Neuronal stem cell (in vitro differentiated cells): Measurements from ENCODE around the gene CLIC5.

Experiments used
- DNase-seq: peaks from one replicate; pipeline ENCODE4 v3.0.0-alpha.2; 2013; ENCODE audit warnings: low spot score
- H2AFZ ChIP-seq: one replicate; pipeline ENCODE4 v1.6.1; 2013; ENCODE audit warnings: mild to moderate bottlenecking, low read length, inconsistent platforms
- H2AK5ac ChIP-seq: 2 replicates; pipeline ENCODE4 v1.6.1; 2013; ENCODE audit warnings: low read depth, mild to moderate bottlenecking, inconsistent platforms, low read length, moderate library complexity, mixed read lengths
- H2BK120ac ChIP-seq: 2 replicates; pipeline ENCODE4 v1.6.1; 2013; ENCODE audit warnings: low read depth, mild to moderate bottlenecking, inconsistent platforms, low read length, moderate library complexity, mixed read lengths
- H2BK12ac ChIP-seq: one replicate; pipeline ENCODE4 v1.6.1; 2013; ENCODE audit warnings: low read length, inconsistent platforms
- H2BK15ac ChIP-seq: 2 replicates; pipeline ENCODE4 v1.6.1; 2013; ENCODE audit warnings: mild to moderate bottlenecking, low read length, inconsistent platforms, mixed read lengths
- H2BK5ac ChIP-seq: one replicate; pipeline ENCODE4 v1.6.1; 2013; ENCODE audit warnings: inconsistent platforms, mild to moderate bottlenecking, low read length, moderate library complexity
- H3K14ac ChIP-seq: one replicate; pipeline ENCODE4 v1.6.1; 2013; ENCODE audit warnings: low read length, inconsistent platforms
- H3K18ac ChIP-seq: 2 replicates; pipeline ENCODE4 v1.6.1; 2013; ENCODE audit warnings: low read length, inconsistent platforms
- H3K23ac ChIP-seq: 2 replicates; pipeline ENCODE4 v1.6.1; 2013; ENCODE audit warnings: low read depth, mild to moderate bottlenecking, mixed read lengths, low read length, inconsistent platforms; ENCODE audit not compliant: poor library complexity
- H3K27ac ChIP-seq: replicated peaks from 3 replicates; pipeline ENCODE4 v1.5.1; 2013; ENCODE audit warnings: low read length, inconsistent platforms
- H3K27me3 ChIP-seq, 3 experiments: 2 replicates each; pipeline ENCODE4 v1.6.1; 2013; ENCODE audit warnings: low read length in 3 of 3, mild to moderate bottlenecking in 2 of 3, inconsistent platforms in 1 of 3, low read depth in 1 of 3, mixed read lengths in 1 of 3, moderate library complexity in 1 of 3; ENCODE audit not compliant: control insufficient read depth in 3 of 3, insufficient read depth in 3 of 3
- H3K36me3 ChIP-seq, 2 donors: replicated peaks in 1 of 2; 2 replicates each; pipeline ENCODE4 v1.6.1; 2013; ENCODE audit warnings: low read length in 2 of 2; ENCODE audit not compliant: control insufficient read depth in 2 of 2, insufficient read depth in 2 of 2
- H3K4ac ChIP-seq: 2 replicates; pipeline ENCODE4 v1.6.1; 2013; ENCODE audit warnings: inconsistent platforms, mild to moderate bottlenecking, low read length, moderate library complexity
- H3K4me1 ChIP-seq, 2 donors: 1 replicate in 1 of 2; 2 replicates in 1 of 2; pipeline ENCODE4 v1.6.1; 2013; ENCODE audit warnings: low read length in 2 of 2, low read depth in 1 of 2; ENCODE audit not compliant: control insufficient read depth in 2 of 2, insufficient read depth in 1 of 2
- H3K4me2 ChIP-seq: one replicate; pipeline ENCODE4 v1.6.1; 2013; ENCODE audit warnings: mild to moderate bottlenecking, low read length, inconsistent platforms; ENCODE audit not compliant: insufficient read depth, poor library complexity, severe bottlenecking
- H3K4me3 ChIP-seq, 2 donors: 2 replicates each; pipeline ENCODE4 v1.5.1; 2013; ENCODE audit warnings: low read length in 2 of 2, mild to moderate bottlenecking in 2 of 2, inconsistent platforms in 1 of 2, moderate library complexity in 1 of 2
- H3K79me1 ChIP-seq: one replicate; pipeline ENCODE4 v1.6.1; 2013; ENCODE audit warnings: low read depth, mild to moderate bottlenecking, inconsistent platforms, low read length, moderate library complexity
- H3K9ac ChIP-seq: one replicate; pipeline ENCODE4 v1.6.1; 2013; ENCODE audit warnings: mild to moderate bottlenecking, low read depth, low read length, inconsistent platforms; ENCODE audit not compliant: poor library complexity
- H3K9me3 ChIP-seq, 2 donors: replicated peaks in 1 of 2; 2 replicates each; pipeline versions ENCODE3 to v1.6.1; 2013; ENCODE audit warnings: low read length in 2 of 2, mild to moderate bottlenecking in 2 of 2, inconsistent platforms in 1 of 2, low read depth in 1 of 2, mixed read lengths in 1 of 2, moderate library complexity in 1 of 2; ENCODE audit not compliant: control insufficient read depth in 2 of 2, insufficient read depth in 1 of 2
- H4K8ac ChIP-seq: one replicate; pipeline ENCODE4 v1.6.1; 2013; ENCODE audit warnings: low read depth, mild to moderate bottlenecking, inconsistent platforms, low read length, moderate library complexity
- H4K91ac ChIP-seq: one replicate; pipeline ENCODE4 v1.6.1; 2013; ENCODE audit warnings: low read length, low read depth, mild to moderate bottlenecking, inconsistent platforms; ENCODE audit not compliant: poor library complexity
- whole genome bisulfite sequencing, 2 donors: extraction: QIAGEN DNeasy Blood & Tissue Kit; methylation state at CpG; one replicate each; pipeline ENCODE4 v1.1.7; 2013; ENCODE audit warnings: missing lambda C conversion rate in 2 of 2, mixed read lengths in 1 of 2; ENCODE audit not compliant: insufficient read length in 2 of 2, insufficient replicate concordance in 1 of 2; ENCODE audit errors: extremely low coverage in 2 of 2; 5-methylcytosine and 5-hydroxymethylcytosine counted together

The CLIC5 gene

GRCh38 chr6:46010270-46010669 lies 5.4 kb downstream of the CLIC5 start:
- Histone ChIP-seq H2BK15ac (no peak overlapping the region), H3K79me1 (no peaks in the 10 kb centered on the region)
- no CpG with 5 or more reads among the region's 3 CpGs for WGBS, 2 donors

GRCh38 chr6:46002264-46002663 lies 13.4 kb downstream of the CLIC5 start:
- Histone ChIP-seq H3K18ac (no peak overlapping the region), H3K4me2 (no peak overlapping the region), H3K4ac (no peak overlapping the region), H2AK5ac (no peak overlapping the region), H2BK12ac (no peak overlapping the region), H2BK5ac (no peak overlapping the region), H2AFZ (no peak overlapping the region), H3K79me1 (no peaks in the 10 kb centered on the region), H3K27ac (no peak overlapping the region), H3K23ac (no peak overlapping the region), H3K4me1 (no peaks in the 10 kb centered on the region), H3K36me3 (no peaks in the 10 kb centered on the region), H4K8ac (no peak overlapping the region), H4K91ac (no peak overlapping the region), H3K27me3 (no peaks in the 10 kb centered on the region), H3K14ac (no peak overlapping the region), H2BK15ac (no peak overlapping the region), H3K4me3 (no peak overlapping the region), H3K9ac (no peak overlapping the region), H3K9me3 (no peaks in the 10 kb centered on the region), H2BK120ac (no peak overlapping the region)
- WGBS, 2 donors, result no CpG with 5 or more reads among the region's 1 CpG
- DNase-seq, result no peak

More at GRCh38 chr6:46010270-46010669, 5.4 kb downstream of the CLIC5 start:
- Histone ChIP-seq H2AFZ (no peak overlapping the region), H3K4me3 (no peak overlapping the region), H3K36me3 (no peaks in the 10 kb centered on the region), H3K27me3 (peaks cover 2 to 40% (median 9%) of the 10 kb centered on the region in 3 experiments), H2BK12ac (no peak overlapping the region), H2BK120ac (no peak overlapping the region), H3K14ac (no peak overlapping the region), H3K18ac (no peak overlapping the region), H3K23ac (no peak overlapping the region), H4K8ac (no peak overlapping the region), H3K4me2 (no peak overlapping the region), H3K4me1 (peaks cover 2 to 6% of the 10 kb centered on the region in 2 donors), H3K9me3 (no peaks in the 10 kb centered on the region), H3K4ac (no peak overlapping the region), H4K91ac (no peak overlapping the region), H3K9ac (no peak overlapping the region), H2BK5ac (no peak overlapping the region), H2AK5ac (no peak overlapping the region), H3K27ac (no peak overlapping the region)
- no peak for DNase-seq

GRCh38 chr6:46000905-46001304 lies 14.8 kb downstream of the CLIC5 start:
- DNase-seq, result no peak
- Histone ChIP-seq H3K9ac (no peak overlapping the region), H2BK120ac (no peak overlapping the region), H2AK5ac (peak overlapping the region; percentile 78), H3K79me1 (no peaks in the 10 kb centered on the region), H3K23ac (no peak overlapping the region), H3K27me3 (no peaks in the 10 kb centered on the region), H3K36me3 (no peaks in the 10 kb centered on the region), H4K8ac (no peak overlapping the region), H2BK5ac (no peak overlapping the region), H2BK15ac (no peak overlapping the region), H3K27ac (no peak overlapping the region), H3K9me3 (no peaks in the 10 kb centered on the region), H3K4me3 (no peak overlapping the region), H2BK12ac (no peak overlapping the region), H3K18ac (peak overlapping the region; percentile 73), H4K91ac (no peak overlapping the region), H3K4ac (no peak overlapping the region), H3K14ac (no peak overlapping the region), H3K4me2 (no peak overlapping the region), H2AFZ (no peak overlapping the region), H3K4me1 (no peaks in the 10 kb centered on the region)
- WGBS, 2 donors, result no CpG with 5 or more reads among the region's 1 CpG

GRCh38 chr6:45998524-45998923 lies 17.1 kb downstream of the CLIC5 start:
- no peaks in the 10 kb centered on the region for H3K4me1 ChIP-seq
- H3K18ac ChIP-seq, result no peak overlapping the region
- no peak overlapping the region for H3K23ac ChIP-seq
- no CpG with 5 or more reads among the region's 2 CpGs for WGBS, 2 donors
- no peak overlapping the region for H2BK5ac ChIP-seq
- no peak overlapping the region for H3K14ac ChIP-seq
- no peaks in the 10 kb centered on the region for H3K79me1 ChIP-seq
- H2BK15ac ChIP-seq, result no peak overlapping the region
- no peak overlapping the region for H3K4me3 ChIP-seq
- no peak overlapping the region for H3K9ac ChIP-seq
- H2BK12ac ChIP-seq, result no peak overlapping the region
- H3K27me3 ChIP-seq, result no peaks in the 10 kb centered on the region
- H4K91ac ChIP-seq, result no peak overlapping the region
- peaks cover 0 to 2% of the 10 kb centered on the region in 2 donors for H3K9me3 ChIP-seq
- no peak overlapping the region for H3K4ac ChIP-seq
- H2AK5ac ChIP-seq, result no peak overlapping the region
- no peaks in the 10 kb centered on the region for H3K36me3 ChIP-seq
- no peak for DNase-seq
- H4K8ac ChIP-seq, result no peak overlapping the region
- H3K4me2 ChIP-seq, result no peak overlapping the region
- no peak overlapping the region for H2AFZ ChIP-seq
- no peak overlapping the region for H2BK120ac ChIP-seq
- no peak overlapping the region for H3K27ac ChIP-seq
